KOPT-K1 (cell line): ENCODE results near the gene SPIRE2.
"Not testable (repeated sequence)": the region's sequence is repeated elsewhere in the genome, so short reads cannot be mapped to it uniquely, and the experiment has no call there.

Source experiments
- H3K27ac ChIP-seq: fragments of 200-600 bp; sonication (generic); 2 replicates; pipeline ENCODE4 v1.5.1; 2016; ENCODE audit warnings: antibody characterized with exemption, mild to moderate bottlenecking, low read depth, low read length; ENCODE audit not compliant: poor library complexity, severe bottlenecking
- H3K36me3 ChIP-seq: fragments of 200-600 bp; sonication (generic); 2 replicates; pipeline ENCODE4 v1.5.1; 2017; ENCODE audit warnings: antibody characterized with exemption, mild to moderate bottlenecking, low read length, moderate library complexity; ENCODE audit not compliant: insufficient read depth
- H3K9me3 ChIP-seq: fragments of 200-600 bp; sonication (generic); 2 replicates; pipeline ENCODE4 v1.5.1; 2017; ENCODE audit warnings: antibody characterized with exemption, low read length, mild to moderate bottlenecking; ENCODE audit not compliant: insufficient read depth, poor library complexity, severe bottlenecking

The SPIRE2 gene

GRCh38 chr16:89828199-89828869 lies at the start of gene SPIRE2:
SPIRE2 (plus strand) TSS chr16:89828475; CDS start chr16:89828551, 76 bp downstream.
- H3K27ac ChIP-seq: no peak within 1 kb of the TSS

GRCh38 chr16:89779231-89779908 lies 48.9 kb upstream of the SPIRE2 start:
- Histone ChIP-seq H3K9me3 (no peaks in the 10 kb centered on the region), H3K36me3 (peaks cover 95% of the 10 kb centered on the region), H3K27ac (no peak overlapping the region)

More at GRCh38 chr16:89828199-89828869, at the start of gene SPIRE2:
- Histone ChIP-seq H3K9me3 (peaks cover under 1% of the 10 kb centered on the region), H3K36me3 (no peaks in the 10 kb centered on the region)

GRCh38 chr16:89779909-89780305 lies 48.4 kb upstream of the SPIRE2 start:
- H3K36me3 ChIP-seq: peaks cover 95% of the 10 kb centered on the region
- H3K27ac ChIP-seq: no peak overlapping the region
- no peaks in the 10 kb centered on the region for H3K9me3 ChIP-seq

GRCh38 chr16:89782489-89782888 lies 45.8 kb upstream of the SPIRE2 start:
- H3K36me3 ChIP-seq: peaks cover 97% of the 10 kb centered on the region
- H3K27ac ChIP-seq: no peak overlapping the region
- no peaks in the 10 kb centered on the region for H3K9me3 ChIP-seq

- H3K9me3 ChIP-seq, H3K27ac ChIP-seq: not testable (repeated sequence)
- peaks cover 97% of the 10 kb centered on the region for H3K36me3 ChIP-seq
These were observed 44.3 kb upstream of the SPIRE2 start for GRCh38 chr16:89783952-89784351.

GRCh38 chr16:89784406-89784805 lies 43.9 kb upstream of the SPIRE2 start:
- peaks cover 97% of the 10 kb centered on the region for H3K36me3 ChIP-seq
- H3K27ac ChIP-seq: no peak overlapping the region

GRCh38 chr16:89785523-89786155 lies 42.6 kb upstream of the SPIRE2 start:
- H3K9me3 ChIP-seq: no peaks in the 10 kb centered on the region
- H3K36me3 ChIP-seq: peaks cover 97% of the 10 kb centered on the region

More at GRCh38 chr16:89784406-89784805, 43.9 kb upstream of the SPIRE2 start:
- H3K9me3 ChIP-seq: no peaks in the 10 kb centered on the region

GRCh38 chr16:89786474-89787364 lies 41.6 kb upstream of the SPIRE2 start:
- Histone ChIP-seq H3K27ac (no peak overlapping the region), H3K36me3 (peaks cover 99% of the 10 kb centered on the region), H3K9me3 (no peaks in the 10 kb centered on the region)

More at GRCh38 chr16:89785523-89786155, 42.6 kb upstream of the SPIRE2 start:
- no peak overlapping the region for H3K27ac ChIP-seq

- Histone ChIP-seq H3K36me3 (peaks cover 99% of the 10 kb centered on the region), H3K9me3 (no peaks in the 10 kb centered on the region), H3K27ac (no peak overlapping the region)
These were observed 40.9 kb upstream of the SPIRE2 start for GRCh38 chr16:89787365-89787805.

- H3K27ac ChIP-seq: no peak overlapping the region
- H3K36me3 ChIP-seq: peaks cover 99% of the 10 kb centered on the region
- H3K9me3 ChIP-seq: no peaks in the 10 kb centered on the region
These were observed 36.8 kb upstream of the SPIRE2 start for GRCh38 chr16:89791278-89791995.

- not testable (repeated sequence) for H3K9me3 ChIP-seq, H3K27ac ChIP-seq
- H3K36me3 ChIP-seq: peaks cover 99% of the 10 kb centered on the region
These were observed 35.2 kb upstream of the SPIRE2 start for GRCh38 chr16:89793092-89793491.

- Histone ChIP-seq H3K27ac (no peak overlapping the region), H3K9me3 (no peaks in the 10 kb centered on the region), H3K36me3 (peaks cover 99% of the 10 kb centered on the region)
These were observed 34.3 kb upstream of the SPIRE2 start for GRCh38 chr16:89793955-89794354.

- H3K36me3 ChIP-seq: peaks cover 99% of the 10 kb centered on the region
- H3K9me3 ChIP-seq: no peaks in the 10 kb centered on the region
- H3K27ac ChIP-seq: no peak overlapping the region
These were observed 32.6 kb upstream of the SPIRE2 start for GRCh38 chr16:89795676-89796075.

GRCh38 chr16:89796104-89796503 lies 32.2 kb upstream of the SPIRE2 start:
- no peak overlapping the region for H3K27ac ChIP-seq
- no peaks in the 10 kb centered on the region for H3K9me3 ChIP-seq
- peaks cover 99% of the 10 kb centered on the region for H3K36me3 ChIP-seq
